Esophagus squamous epithelium (tissue), 5 donors: ENCODE results near the gene FOSB. TPM values are rescaled to one million over a fixed set of nuclear protein-coding genes. Genes with fewer than 3 reads are reported as not detected.

ENCODE experiments used
- DNase-seq: peaks from one replicate; lab custom pipeline; 2025; lab: John Stamatoyannopoulos, UW
- H3K27ac ChIP-seq, 4 donors: fragments of 200-600 bp; sonication (generic); one replicate each; pipeline ENCODE4 v1.5.1; 2016 to 2019; ENCODE audit warnings: mild to moderate bottlenecking in 1 of 4
- H3K27me3 ChIP-seq, 4 donors: fragments of 200-600 bp; sonication (generic); 1 replicate in 3 of 4; 2 replicates in 1 of 4; pipeline versions ENCODE4 v1.5.1 to v1.6.0; 2017 to 2021; ENCODE audit warnings: antibody characterized with exemption in 1 of 4
- H3K36me3 ChIP-seq, 3 donors: fragments of 200-600 bp; sonication (generic); one replicate each; pipeline ENCODE4 v1.5.1; 2016 to 2019
- H3K4me1 ChIP-seq, 3 donors: fragments of 200-600 bp; sonication (generic); one replicate each; pipeline ENCODE4 v1.5.1; 2017 to 2019
- H3K4me3 ChIP-seq, 4 donors: fragments of 200-600 bp; sonication (generic); 1 replicate in 3 of 4; 2 replicates in 1 of 4; pipeline ENCODE4 v1.5.1; 2016 to 2019; ENCODE audit warnings: mild to moderate bottlenecking in 2 of 4, moderate library complexity in 1 of 4
- H3K9me3 ChIP-seq, 3 donors: fragments of 200-600 bp; sonication (generic); one replicate each; pipeline ENCODE4 v1.5.1; 2016 to 2019
- POLR2A ChIP-seq, 4 donors: fragments of 450-650 bp; IDR thresholded peaks; one replicate each; pipeline ENCODE4 v1.6.1; 2017; ENCODE audit warnings: antibody characterized with exemption in 4 of 4, mild to moderate bottlenecking in 4 of 4, moderate library complexity in 3 of 4
- WGBS, 2 donors: methylation state at CpG; one replicate each; pipeline ENCODE4 v1.1.5; 2018; 5-methylcytosine and 5-hydroxymethylcytosine counted together
- intact Hi-C: fragments of 100-400 bp; cut with DNase I; formaldehyde crosslinking; loops from one replicate; pipeline ENCODE4 v1.15.0; 2022
- total RNA-seq, 4 donors: library from RNA; depleted of rRNA; stranded (reverse); fragments of >200 nt; gene quantifications; one replicate each; pipeline ENCODE4 v1.1.0, GENCODE V29; 2016
- TF ChIP-seq, protein P1 (sequence below), 6 experiments: fragments of 450-650 bp in 4 of 6; fragments of 200-600 bp in 2 of 6; sonication (generic) in 2 of 6; IDR thresholded peaks; one replicate each; pipeline ENCODE4 v1.5.1; 2016 to 2019; ENCODE audit warnings: antibody characterized with exemption in 6 of 6, mild to moderate bottlenecking in 4 of 6, moderate library complexity in 4 of 6
- donor health status: DM: yes; HTN: yes; CAD: no.

FOSB gene
- total RNA-seq, 4 donors from 2014 or later: 1.7 to 4.6 (median 2.5) TPM

DNA sequence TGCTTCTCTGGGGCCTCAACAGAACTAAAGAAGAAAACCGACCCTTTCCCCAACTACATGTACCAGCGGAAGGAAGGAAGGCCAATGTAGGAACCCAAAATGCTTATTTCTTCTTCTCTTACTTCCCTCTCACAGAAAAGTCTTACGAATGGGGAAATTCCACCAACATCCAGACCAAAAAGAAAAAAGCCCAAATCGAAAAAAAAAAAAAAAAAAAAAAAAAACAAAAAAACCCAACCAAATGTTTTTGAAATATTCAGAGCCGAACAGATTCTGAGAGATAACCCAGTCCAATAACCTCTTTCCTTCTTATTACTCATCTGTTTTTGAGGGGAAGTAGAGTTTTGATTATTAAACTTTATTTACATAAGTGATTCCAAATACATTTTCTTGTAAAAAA is 34.3 kb downstream of the FOSB start:
- Histone ChIP-seq H3K27me3 (peaks cover 0 to 12% (median 0%) of the 10 kb centered on the region in 4 donors), H3K36me3 (no peaks in the 10 kb centered on the region), H3K4me1 (peaks cover 23 to 47% (median 28%) of the 10 kb centered on the region in 3 donors), H3K9me3 (no peaks in the 10 kb centered on the region), H3K4me3 (no peak overlapping the region), H3K27ac (peak overlapping the region in 1 of 4 donors; percentile 39)
- DNase-seq: no peak
- 65 to 66% methylated on average over 3 to 5 of the region's 5 CpGs for WGBS, 2 donors
- intact Hi-C loops: no loop called here
- TF ChIP-seq, protein P1, sequence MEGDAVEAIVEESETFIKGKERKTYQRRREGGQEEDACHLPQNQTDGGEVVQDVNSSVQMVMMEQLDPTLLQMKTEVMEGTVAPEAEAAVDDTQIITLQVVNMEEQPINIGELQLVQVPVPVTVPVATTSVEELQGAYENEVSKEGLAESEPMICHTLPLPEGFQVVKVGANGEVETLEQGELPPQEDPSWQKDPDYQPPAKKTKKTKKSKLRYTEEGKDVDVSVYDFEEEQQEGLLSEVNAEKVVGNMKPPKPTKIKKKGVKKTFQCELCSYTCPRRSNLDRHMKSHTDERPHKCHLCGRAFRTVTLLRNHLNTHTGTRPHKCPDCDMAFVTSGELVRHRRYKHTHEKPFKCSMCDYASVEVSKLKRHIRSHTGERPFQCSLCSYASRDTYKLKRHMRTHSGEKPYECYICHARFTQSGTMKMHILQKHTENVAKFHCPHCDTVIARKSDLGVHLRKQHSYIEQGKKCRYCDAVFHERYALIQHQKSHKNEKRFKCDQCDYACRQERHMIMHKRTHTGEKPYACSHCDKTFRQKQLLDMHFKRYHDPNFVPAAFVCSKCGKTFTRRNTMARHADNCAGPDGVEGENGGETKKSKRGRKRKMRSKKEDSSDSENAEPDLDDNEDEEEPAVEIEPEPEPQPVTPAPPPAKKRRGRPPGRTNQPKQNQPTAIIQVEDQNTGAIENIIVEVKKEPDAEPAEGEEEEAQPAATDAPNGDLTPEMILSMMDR (IDR thresholded peaks at IDR 0.05): no peak
- TF ChIP-seq POLR2A (IDR thresholded peaks at IDR 0.05): no peak

DNA sequence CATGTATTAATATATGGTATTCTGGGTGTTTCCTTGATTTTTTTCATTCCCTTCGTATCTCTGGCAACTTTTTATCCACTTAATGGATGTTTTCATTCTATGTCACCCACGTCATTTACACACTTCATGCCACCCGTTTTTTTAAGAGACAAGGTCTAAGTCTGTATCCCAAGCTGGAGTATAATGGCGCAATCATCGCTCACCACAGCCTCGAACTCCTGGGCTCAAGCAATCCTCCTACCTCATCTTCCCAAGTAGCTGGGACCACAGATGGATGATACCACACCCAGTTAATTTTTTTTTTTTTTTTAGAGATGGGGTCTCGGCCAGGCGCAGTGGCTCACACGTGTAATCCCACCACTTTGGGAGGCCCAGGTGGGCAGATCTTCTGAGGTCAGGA is 36.1 kb downstream of the FOSB start:
- no peak overlapping the region for H3K4me3 ChIP-seq
- 79 to 85% methylated on average over 6 to 9 of the region's 9 CpGs for WGBS, 2 donors
- peaks cover 13 to 39% (median 13%) of the 10 kb centered on the region in 3 donors for H3K4me1 ChIP-seq
- intact Hi-C loops: no loop called here
- DNase-seq: no peak
- H3K9me3 ChIP-seq: no peaks in the 10 kb centered on the region
- H3K27me3 ChIP-seq: peaks cover 0 to 10% (median 0%) of the 10 kb centered on the region in 4 donors
- H3K36me3 ChIP-seq: no peaks in the 10 kb centered on the region
- no peak for TF ChIP-seq POLR2A (IDR thresholded peaks at IDR 0.05)
- TF ChIP-seq, protein P1 (IDR thresholded peaks at IDR 0.05): no peak
- no peak overlapping the region for H3K27ac ChIP-seq

DNA sequence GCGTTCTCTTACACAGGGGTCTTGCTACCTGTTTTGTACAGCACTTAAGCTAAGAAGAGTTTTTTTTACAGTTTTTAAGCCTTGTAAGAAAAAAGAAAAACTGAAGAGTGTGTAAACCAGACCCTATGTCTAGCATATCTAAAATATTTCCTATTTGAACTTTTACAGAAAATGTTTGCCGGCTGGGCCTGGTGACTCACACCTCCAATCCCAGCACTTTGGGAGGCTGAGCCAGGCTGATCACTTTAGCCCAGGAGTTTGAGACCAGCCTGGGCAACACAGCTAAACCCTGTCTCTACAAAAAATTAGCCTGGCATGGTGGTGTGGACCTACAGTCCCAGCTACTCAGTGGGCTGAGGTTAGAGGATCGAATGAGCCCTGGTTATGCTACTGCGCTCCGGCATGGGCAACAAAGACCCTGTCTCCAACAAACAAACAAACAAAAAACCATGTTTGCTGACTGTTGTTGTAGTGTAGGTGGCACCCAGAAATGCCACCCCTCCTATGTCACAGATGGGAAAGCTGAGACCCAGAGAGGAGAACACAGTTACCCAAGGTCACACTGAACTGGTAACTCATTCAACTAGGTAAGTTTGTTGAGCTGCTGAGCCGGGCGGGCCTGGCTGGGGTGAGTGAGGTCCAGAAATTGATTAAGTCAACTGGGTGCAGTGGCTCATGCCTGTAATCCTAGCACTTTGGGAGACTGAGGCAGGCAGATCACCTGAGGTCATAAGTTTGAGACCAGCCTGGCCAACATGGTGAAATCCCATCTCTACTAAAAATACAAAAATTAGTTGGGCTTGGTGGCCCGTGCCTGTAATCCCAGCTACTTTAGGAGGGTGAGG is 37.6 kb downstream of the FOSB start:
- H3K9me3 ChIP-seq: no peaks in the 10 kb centered on the region
- peaks cover 10 to 42% (median 19%) of the 10 kb centered on the region in 3 donors for H3K4me1 ChIP-seq
- H3K27me3 ChIP-seq: no peaks in the 10 kb centered on the region
- no peak for DNase-seq
- H3K27ac ChIP-seq: peak overlapping the region in 3 of 4 donors; percentile 94 to 97 (median 95)
- WGBS, 2 donors: 84 to 85% methylated on average over 8 of the region's 8 CpGs
- no peaks in the 10 kb centered on the region for H3K36me3 ChIP-seq
- H3K4me3 ChIP-seq: no peak overlapping the region
- TF ChIP-seq POLR2A (IDR thresholded peaks at IDR 0.05): no peak
- intact Hi-C loops: no loop called here

DNA sequence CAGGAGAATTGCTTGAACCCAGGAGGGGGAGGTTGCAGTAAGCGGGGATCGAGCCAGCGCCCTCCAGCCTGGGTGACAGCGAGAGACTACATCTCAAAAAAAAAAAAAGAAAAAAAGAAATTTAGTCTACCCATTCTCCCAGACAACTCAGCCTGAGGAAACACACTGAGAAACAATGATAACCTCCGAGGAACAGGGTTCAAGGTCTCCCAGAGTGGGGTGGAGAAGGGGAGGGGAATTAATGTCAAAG is 38.1 kb downstream of the FOSB start:
- peak overlapping the region; percentile 94 to 98 (median 96) for H3K27ac ChIP-seq
- peak overlapping the region; percentile 88 to 100 (median 95) for H3K4me3 ChIP-seq
- H3K9me3 ChIP-seq: no peaks in the 10 kb centered on the region
- no peak for TF ChIP-seq POLR2A (IDR thresholded peaks at IDR 0.05)
- TF ChIP-seq, protein P1 (IDR thresholded peaks at IDR 0.05): no peak
- no peaks in the 10 kb centered on the region for H3K27me3 ChIP-seq
- peaks cover 15 to 48% (median 20%) of the 10 kb centered on the region in 3 donors for H3K4me1 ChIP-seq
- WGBS, 2 donors: 40 to 68% methylated on average over 5 of the region's 5 CpGs
- no peak for DNase-seq
- no peaks in the 10 kb centered on the region for H3K36me3 ChIP-seq
- intact Hi-C loops: no loop called here

DNA sequence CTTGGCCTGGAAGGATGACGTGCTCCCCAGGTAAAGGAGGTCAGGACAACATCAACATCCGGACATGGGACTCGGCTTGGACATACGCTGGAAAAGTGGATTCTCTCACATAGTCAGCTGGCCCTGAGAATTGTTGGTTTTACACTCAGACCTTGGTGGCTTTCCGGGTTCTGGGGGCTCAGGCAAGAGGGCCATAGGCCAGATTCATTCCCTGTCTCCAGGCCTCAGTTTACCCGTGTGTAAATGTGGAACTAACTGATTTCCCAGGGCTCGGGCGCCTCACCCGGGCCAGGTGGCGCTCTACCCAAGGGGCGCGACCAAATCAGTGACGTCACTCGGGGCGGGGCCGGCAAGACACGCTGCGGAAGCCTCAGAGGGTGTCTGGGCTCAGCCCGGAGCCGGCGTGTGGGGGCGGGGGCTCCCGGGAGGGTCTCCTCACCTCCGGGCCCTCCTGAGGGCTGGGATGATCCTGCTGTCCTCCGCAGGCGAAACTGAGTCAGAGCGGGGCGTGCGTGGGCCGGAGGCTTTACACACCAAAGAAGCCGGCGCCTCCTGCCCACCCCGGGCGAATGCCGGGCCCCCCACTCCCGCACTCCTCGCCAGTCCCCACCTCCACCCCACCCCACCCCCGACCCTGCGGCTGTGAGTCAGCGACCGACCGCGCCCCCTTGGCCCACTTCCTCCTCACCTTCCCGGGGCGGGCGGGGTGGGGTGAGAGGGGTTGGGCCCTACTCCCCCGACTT is 38.6 kb downstream of the FOSB start:
- Histone ChIP-seq H3K27ac (peak overlapping the region; percentile 94 to 98 (median 96)), H3K4me1 (peaks cover 18 to 53% (median 22%) of the 10 kb centered on the region in 3 donors), H3K4me3 (peak overlapping the region; percentile 88 to 100 (median 95)), H3K9me3 (no peaks in the 10 kb centered on the region), H3K36me3 (no peaks in the 10 kb centered on the region), H3K27me3 (no peaks in the 10 kb centered on the region)
- intact Hi-C loops: no loop called here
- peak; percentile 65 for DNase-seq
- WGBS, 2 donors: 2 to 4% methylated on average over 4 to 5 of the region's 47 CpGs
- TF ChIP-seq POLR2A (IDR thresholded peaks at IDR 0.05): peak in 3 of 4 donors; percentile 56 to 92 (median 75)
- TF ChIP-seq, protein P1 (IDR thresholded peaks at IDR 0.05): peak in 5 of 6 experiments; percentile 28 to 68 (median 40)
